ENCODE data around the gene GJB3.

DNA sequence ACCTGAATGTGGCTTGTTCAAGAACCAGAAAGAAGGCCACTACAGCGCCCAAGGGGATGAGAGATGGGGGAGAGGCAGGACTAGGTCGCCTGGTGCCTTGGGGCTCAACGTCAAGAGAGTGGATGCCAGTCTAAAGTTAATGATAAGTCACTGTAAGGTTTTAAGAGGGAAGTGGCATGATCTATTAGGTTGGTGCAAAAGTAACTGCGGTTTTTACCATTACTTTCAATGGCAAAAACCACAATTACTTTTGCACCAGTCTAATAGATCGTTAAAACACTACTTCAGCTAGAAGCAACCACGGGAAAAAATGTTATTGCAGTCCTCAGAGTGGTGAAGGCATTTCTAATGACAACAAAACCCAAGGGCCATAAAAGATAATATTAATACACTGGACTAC, 2.6 kb upstream of the GJB3 start:
- TF ChIP-seq, protein P1, sequence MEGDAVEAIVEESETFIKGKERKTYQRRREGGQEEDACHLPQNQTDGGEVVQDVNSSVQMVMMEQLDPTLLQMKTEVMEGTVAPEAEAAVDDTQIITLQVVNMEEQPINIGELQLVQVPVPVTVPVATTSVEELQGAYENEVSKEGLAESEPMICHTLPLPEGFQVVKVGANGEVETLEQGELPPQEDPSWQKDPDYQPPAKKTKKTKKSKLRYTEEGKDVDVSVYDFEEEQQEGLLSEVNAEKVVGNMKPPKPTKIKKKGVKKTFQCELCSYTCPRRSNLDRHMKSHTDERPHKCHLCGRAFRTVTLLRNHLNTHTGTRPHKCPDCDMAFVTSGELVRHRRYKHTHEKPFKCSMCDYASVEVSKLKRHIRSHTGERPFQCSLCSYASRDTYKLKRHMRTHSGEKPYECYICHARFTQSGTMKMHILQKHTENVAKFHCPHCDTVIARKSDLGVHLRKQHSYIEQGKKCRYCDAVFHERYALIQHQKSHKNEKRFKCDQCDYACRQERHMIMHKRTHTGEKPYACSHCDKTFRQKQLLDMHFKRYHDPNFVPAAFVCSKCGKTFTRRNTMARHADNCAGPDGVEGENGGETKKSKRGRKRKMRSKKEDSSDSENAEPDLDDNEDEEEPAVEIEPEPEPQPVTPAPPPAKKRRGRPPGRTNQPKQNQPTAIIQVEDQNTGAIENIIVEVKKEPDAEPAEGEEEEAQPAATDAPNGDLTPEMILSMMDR (IDR thresholded peaks at IDR 0.05) = no peak
- TF ChIP-seq POLR2A (IDR thresholded peaks at IDR 0.05) = no peak

Data from Peyer's patch (tissue), 4 donors.